GM21447 (cell line): ENCODE results near the gene SMYD4.
"Not testable (repeated sequence)": the region's sequence is repeated elsewhere in the genome, so short reads cannot be mapped to it uniquely, and the experiment has no call there.

ENCODE experiments used
- ATAC-seq: cut with Tn5 transposase; IDR thresholded peaks from one replicate; pipeline ENCODE4 v1.9.1; 2021; ENCODE audit not compliant: unreplicated experiment

The SMYD4 gene

DNA sequence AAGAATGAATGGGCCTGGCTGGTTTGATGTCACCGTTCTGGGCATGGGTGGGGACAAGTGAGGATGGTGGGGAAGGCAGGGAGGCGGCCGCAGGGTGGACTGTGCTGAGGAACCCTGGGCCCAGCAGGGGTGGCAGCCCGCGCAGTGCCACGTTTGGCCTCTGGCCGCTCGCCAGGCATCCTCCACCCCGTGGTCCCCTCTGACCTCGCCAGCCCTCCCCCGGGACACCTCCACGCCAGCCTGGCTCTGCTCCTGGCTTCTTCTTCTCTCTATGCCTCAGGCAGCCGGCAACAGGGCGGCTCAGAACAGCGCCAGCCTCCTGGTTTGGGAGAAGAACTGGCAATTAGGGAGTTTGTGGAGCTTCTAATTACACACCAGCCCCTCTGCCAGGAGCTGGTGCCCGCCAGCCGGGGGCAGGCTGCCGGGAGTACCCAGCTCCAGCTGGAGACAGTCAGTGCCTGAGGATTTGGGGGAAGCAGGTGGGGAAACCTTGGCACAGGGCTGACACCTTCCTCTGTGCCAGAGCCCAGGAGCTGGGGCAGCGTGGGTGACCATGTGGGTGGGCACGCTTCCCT is 74.4 kb downstream of the SMYD4 start:
- ATAC-seq: no peak

DNA sequence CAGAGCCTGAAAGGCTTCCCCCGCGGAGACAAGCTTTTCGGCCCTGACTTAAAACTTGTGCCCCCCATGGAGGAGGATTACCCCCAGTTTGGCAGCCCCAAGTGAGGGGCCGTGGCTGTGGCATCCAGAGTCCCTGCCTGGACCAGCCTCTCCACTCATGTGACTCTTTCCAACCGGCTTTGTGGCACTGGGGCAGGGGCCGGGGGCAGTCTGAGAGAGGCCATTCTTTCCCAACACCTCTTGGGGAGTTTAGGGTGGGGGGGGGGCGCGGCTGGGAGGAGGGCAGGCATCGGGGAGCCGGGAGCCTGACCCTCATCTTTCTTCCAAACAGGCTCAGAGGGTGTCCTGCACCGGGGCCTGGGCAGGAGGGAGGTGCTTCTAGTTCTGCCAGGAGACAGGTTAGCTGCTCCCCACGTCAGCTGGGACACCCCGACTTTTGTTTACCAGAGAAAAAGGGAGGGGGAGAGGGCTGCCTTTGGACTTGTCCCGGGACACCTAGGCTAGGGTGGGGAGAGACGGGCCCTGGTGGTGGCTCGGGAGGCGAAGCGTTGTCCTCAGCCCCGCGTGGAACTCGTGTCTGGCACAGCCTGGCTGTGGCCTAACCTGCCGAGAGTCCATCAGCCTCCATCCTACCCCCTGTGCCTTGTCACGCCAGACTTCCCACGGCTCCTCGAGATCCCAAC is 75.1 kb downstream of the SMYD4 start:
- ATAC-seq: no peak

DNA sequence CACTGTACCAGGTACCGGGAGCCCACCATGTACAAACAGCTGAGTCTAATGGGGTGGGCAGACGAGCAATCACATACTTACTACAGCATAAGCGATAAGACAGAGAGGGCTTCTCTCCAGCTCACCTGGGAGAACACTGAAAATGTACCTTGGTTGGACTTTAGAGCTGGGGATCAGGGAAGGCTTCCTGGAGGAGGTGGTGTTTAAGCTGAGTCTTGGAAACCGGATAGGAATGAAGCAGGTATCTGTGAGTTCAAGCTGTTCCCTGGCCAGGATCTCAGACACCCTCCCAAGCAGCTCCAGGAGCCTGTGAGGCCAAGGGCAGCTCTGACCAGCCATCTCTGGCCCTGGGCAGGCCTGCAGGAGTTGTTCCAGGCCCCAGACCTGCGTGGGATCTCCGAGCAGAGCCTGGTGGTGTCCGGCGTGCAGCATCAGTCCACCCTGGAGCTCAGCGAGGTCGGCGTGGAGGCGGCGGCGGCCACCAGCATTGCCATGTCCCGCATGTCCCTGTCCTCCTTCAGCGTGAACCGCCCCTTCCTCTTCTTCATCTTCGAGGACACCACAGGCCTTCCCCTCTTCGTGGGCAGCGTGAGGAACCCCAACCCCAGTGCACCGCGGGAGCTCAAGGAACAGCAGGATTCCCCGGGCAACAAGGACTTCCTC is 75.8 kb downstream of the SMYD4 start:
- ATAC-seq: no peak

DNA sequence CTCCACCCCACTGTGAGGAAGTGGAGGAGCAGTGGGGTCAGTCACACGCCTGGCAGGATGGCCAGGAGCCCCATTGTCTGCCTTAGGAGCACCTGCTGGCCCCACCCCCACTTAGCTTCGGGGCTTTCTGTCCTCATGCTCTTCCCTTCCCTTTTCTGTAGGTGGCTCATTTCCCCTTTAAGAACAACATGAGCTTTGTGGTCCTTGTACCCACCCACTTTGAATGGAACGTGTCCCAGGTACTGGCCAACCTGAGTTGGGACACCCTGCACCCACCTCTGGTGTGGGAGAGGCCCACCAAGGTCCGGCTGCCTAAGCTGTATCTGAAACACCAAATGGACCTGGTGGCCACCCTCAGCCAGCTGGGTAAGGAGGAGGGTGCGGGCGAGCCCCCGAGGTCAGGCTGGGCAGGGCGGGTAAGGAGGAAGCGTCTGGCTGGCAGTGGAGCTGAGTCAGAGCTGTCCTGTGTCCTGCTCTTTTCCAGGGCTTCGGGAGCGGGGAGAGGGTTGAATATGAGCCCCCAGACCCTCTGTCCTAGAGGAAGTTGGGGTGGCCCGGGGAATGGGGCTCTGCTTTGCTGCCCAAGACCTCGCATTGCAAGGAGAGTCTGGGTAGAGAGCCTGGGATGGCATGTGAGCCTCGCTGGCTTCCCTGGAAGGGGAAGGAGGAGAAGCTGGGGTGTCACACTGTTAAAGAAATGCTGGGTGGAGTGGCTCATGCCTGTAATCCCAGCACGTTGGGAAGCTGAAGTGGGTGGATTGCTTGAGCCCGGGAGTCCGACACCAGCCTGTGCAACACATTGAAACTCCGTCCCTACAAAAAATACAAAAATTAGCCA is 77.1 kb downstream of the SMYD4 start:
- no peak for ATAC-seq

DNA sequence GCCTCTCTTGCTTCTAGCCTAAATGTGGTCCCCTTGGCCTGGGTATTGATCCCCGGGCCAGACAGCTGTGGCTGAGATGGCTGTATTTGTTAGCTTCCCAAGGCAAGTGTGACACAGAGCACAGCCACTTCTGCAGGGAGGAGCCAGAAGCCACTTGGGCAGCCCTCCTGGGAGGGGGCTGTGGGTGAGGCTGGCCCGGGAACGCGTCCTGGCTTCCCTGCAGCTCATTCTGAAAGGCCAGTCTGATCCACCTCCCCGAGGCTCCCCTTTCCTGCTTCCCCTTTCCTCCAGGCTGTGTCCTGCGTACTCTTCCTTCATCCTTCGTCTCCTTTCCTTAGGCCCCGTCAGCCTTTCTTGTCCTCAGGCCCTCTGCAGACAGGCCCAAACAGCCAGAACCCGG is 79.1 kb downstream of the SMYD4 start:
- no peak for ATAC-seq

DNA sequence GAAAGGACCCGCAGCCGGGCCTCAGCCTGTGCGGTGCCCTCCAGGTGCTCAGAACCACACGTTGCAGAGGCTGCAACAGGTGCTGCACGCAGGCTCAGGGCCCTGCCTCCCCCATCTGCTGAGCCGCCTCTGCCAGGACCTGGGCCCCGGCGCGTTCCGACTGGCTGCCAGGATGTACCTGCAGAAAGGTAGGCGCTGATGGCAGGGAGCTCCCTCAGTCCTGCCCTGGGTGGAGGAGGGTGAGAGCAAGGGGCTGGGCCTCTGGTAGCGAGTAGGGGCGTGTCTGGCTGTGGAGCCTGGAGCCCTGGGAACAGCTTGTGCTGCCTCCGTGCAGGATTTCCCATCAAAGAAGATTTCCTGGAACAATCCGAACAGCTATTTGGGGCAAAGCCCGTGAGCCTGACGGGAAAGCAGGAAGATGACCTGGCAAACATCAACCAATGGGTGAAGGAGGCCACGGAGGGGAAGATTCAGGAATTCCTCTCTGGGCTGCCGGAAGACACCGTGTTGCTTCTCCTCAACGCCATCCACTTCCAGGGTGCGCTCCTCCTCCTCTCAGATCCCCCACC is 82.6 kb downstream of the SMYD4 start:
- no peak for ATAC-seq

DNA sequence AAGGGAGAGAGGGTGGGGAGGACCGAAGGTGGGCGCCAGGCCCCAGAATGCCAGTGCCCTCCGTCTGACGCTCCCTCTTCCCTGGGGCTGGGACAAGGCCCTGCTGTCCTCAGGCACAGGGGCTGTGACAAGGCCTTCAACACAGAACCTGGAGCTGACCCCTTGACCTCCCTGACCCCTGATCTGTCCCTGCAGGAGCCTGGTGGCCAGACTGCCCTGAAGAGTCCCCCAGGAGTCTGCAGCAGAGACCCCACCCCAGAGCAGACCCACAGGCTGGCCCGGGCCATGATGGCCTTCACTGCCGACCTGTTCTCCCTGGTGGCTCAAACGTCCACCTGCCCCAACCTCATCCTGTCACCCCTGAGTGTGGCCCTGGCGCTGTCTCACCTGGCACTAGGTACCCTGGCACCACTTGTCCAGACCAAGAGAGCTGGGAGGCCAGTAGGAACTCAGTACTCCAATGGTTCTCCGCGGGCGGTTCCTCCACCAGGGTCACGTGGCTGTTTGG is 84.1 kb downstream of the SMYD4 start:
- ATAC-seq: no peak

DNA sequence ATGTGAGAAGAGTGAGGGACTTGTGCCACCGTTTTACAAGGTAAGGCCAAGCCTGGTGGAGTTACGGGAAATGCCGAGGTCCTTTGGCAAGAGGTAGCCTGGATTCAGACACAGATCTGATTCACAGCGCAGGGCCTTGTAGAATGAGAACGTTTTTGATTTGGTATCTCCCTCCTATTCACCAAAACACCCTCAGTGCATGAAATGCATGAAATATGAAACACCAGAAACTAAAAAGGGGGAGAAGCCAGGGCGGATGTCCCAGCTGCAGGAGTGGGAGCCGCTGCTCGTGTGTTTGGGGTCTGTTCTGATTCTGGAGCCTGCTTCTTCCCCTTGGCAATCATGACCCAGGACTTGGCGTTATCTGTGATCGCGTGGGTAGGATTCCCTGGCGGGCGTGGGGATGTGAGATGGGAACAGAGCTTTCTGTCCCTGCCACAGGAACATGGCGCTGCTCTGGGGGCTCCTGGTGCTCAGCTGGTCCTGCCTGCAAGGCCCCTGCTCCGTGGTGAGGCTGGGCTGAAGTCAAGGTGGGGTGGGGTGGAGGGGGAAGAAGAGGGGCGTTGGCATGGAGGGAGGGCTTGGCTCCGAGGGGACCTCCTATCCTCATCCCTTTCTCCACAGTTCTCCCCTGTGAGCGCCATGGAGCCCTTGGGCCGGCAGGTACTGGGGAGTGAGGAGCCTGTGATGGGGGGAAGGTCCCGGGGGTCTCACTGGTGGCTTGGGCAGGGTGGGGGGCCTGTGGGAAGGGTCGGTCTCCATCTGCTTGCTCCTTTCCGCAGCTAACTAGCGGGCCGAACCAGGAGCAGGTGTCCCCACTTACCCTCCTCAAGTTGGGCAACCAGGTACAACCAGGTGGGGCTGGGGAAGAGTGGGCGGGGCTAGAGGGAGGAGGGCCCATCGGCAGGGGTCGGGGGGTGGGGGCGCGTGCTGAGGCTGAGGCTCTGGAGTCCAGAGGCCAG is 84.9 kb downstream of the SMYD4 start:
- ATAC-seq: no peak

DNA sequence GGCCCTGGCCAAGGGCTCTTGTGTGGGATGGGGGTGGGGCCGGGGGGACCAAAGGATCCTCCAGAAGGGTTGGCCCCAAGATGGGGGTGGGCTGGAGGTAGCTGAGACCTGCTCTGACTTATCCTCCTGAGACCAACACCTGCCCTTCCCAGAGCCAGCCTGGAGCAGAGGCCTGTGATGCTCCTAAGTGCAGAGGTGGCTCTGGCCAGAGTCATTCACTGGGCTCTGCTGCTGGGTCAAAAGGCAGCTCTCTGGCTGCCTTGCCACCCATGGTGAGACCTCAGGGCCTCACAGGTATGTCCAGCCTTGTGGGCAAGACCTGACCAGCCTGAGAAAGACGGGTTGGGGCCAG is 86.6 kb downstream of the SMYD4 start:
- ATAC-seq: no peak

DNA sequence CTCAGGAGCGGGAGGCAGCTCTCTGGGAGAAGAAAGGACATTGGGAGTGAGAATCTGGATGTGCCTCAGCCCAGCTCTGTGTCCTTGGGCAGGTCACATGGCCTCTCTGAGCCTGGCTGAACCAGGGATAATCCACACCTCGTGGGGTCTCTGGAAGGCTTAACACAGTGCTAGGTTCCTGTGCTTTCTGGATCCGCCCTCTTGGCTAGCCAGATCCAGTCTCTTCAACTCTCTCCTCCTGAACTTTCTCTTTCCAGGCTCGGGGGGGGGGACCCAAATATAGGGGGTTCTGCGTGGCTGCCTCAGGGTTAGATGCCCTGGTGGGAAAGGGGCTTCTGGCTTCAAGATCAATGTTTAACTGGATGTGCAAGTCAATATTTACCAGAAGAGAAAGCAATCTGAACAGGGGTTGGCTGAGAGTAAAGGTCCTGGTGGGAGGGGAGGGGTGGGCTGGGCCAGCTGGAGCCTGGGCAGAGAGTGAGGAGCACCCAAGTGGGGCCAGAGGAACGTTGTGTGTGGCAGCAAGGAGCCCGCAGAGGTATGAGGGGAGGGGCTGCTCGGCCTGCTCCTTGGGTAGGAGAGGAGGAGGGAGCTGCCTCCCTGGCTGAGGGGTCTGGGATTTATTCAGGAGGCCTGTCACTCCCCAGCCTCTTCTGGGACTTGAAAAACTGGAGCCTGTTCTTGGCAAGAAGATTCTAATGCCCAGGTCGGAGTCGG is 87.2 kb downstream of the SMYD4 start, which contains the start of gene SERPINF2:
Gene SERPINF2, plus strand, starts transcription at position 501 of the 717 bp plus-strand sequence. CDS start 2,125 bp downstream, outside the sequence.
- ATAC-seq: no peak

DNA sequence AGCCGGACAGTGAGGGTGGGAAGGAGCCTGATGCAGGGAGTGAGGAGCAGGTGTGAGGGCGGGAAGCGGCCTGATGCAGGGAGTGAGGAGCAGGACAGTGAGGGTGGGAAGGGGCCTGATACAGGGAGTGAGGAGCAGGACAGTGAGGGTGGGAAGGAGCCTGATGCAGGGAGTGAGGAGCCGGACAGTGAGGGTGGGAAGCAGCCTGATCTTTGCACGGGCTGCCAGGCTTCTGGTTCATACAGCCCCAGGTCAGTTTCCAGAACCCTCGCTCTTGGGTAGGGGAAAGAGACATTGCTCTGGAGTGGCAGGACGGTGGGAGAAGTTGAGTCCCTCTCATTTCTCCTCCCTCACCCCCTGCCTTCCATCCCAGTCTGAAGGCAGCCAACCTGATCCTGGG is 87.8 kb downstream of the SMYD4 start:
- ATAC-seq: not testable (repeated sequence)

DNA sequence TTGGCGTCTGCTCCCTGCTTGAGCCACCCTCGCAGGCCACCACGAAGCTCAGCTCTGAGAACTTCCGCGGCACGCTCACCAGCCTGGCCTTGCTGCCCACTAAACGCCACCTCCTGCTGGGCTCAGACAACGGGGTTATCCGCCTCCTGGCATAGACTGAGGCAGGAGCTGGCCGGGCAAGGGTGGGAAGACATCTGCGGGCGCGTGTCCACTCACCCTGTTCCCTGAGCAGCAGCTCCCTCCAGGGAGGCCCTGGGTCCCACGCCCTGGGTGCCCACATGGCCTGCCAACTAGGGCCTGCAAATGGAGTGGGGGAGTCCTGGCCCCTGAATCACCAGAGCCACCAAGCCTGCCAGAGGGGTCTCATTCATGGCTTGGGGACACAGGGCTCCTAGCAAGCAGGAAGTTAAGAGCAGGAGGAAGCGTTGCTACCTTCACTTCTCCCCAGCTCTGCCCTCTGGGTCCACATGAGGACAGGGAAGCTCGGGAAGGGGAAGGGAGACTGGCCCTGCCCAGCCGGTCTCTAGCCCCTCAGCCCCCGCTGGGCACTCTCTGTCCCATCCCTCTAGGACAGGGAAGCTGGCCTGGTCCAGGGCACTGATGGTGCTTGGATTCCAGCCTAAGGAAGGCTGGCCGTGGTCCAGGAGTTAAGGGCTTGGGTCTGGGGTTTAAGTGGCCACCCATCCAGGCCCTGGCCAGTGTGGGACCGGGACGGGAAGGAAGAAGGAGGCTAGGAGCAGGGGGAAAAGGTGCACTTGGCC is 92.0 kb downstream of the SMYD4 start:
- ATAC-seq: no peak

DNA sequence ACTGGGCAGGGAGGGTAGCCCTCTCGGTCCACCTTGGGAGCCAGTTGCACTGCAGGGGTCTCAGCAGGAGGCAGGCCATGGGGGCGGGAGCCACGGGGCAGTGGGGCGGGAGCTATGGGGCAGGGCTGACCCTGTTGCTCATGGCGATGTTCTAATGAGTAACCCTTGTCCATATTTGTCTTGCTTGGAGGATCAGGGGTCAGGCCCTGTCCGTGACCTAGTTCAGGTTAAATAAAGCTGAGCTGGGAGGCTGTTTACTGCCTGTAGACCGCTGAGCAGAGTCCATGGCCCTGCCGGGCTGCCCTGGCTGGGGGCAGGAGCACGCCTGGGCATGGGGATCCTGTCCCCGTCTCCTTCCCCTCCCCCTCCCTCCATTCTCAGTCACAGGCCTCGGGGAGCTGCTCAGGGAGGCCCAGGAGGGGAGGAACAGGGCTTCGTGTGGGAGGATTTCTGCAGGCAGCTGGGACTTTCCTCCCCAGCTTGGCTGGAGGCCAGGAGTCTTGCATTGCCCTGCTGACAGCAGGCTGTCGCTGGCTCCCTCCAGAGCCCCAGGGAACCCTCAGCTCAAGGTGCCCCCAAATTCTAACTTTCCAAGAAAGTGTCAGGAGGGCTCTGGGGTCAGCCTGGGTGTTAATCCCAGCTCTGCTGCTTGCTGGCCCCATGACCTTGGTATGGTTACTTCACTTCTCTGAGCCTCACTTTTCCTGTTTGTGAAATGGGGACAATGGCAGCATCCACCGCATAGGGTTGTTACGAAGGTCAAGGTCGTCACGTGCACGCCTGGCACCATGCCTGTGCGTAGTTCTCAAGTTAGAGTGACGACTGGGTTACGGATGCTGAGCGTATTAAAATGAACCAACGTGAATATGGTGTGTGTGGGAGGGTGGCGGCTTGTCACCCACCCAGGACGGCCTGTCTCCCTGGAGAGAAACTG is 93.1 kb downstream of the SMYD4 start:
- ATAC-seq: no peak

DNA sequence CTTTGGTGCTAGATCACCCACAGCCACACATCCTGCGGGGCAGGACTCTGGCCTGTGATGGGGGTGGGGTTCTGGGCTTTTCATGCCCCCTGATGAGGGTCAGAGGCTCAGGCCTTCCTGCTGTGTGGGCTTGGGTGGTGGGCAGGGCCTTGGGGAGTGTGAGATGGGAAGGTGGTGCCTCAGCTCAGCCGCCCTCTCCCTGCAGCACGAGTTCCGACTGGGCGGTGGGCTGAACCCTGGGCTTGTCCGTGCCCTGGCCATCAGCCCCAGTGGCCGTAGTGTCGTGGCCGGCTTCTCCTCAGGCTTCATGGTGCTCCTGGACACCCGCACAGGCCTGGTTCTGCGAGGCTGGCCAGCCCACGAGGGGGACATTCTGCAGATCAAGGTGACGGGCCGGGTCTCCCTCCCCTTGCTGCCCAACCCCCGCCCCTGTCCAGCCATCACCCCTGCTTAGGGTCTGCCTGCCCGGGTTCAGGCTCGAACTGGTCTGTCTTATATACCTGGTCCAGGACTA is 93.8 kb downstream of the SMYD4 start:
- no peak for ATAC-seq

DNA sequence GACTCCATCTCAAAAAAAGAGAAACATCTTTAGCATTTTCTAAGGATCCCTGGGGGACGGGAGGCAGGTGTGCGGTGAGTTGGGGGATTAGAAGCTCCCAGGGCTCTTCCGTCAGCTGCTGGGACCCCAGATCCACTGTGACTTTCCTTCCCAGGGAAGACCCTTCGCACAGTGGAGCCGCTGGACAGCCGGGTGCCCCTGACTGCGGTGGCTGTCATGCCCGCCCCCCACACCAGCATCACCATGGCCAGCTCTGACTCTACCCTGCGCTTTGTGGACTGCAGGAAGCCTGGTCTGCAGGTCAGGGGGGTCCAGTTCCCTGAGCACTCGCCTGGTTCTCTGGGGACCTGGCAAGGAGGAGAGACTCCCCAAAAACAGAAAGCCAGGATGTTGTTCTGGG is 94.3 kb downstream of the SMYD4 start:
- ATAC-seq: no peak

DNA sequence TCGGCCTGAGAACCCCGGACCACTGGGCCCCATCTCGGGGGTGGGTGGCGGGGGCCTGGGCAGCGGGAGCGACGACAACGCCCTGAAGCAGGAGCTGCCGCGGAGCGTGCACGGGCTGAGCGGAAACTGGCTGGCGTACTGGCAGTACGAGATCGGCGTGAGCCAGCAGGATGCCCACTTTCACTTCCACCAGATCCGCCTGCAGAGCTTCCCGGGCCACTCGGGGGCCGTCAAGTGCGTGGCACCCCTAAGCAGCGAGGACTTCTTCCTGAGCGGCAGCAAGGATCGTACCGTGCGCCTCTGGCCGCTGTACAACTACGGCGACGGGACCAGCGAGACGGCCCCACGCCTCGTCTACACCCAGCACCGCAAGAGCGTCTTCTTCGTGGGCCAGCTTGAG is 95.9 kb downstream of the SMYD4 start:
- ATAC-seq: no peak

DNA sequence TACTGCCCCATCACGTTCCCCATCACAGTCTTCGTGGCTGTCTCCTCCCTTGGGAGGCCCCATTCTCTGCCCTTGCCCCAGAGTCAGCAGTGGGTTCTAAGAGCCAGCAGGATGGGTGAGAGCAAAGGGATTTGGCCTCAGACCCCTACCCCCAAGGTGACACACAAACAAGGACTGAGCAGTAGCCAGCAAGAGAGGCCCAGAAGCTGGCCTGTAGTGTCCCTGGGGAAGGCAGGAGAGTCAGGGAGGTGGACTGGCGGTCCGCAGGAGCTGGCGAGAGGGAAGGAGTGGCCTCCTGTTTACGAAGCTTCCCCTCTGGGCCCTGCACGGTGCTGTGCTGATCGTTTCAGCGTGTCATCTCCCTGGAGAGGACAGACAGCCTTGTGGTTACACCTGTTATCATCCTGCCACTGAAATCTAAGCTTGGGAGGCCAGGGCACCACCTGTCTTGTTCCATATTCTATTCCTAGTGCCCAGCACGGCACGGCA is 96.8 kb downstream of the SMYD4 start:
- ATAC-seq: no peak
